ENCODE measurements around the gene DRD4.

DNA sequence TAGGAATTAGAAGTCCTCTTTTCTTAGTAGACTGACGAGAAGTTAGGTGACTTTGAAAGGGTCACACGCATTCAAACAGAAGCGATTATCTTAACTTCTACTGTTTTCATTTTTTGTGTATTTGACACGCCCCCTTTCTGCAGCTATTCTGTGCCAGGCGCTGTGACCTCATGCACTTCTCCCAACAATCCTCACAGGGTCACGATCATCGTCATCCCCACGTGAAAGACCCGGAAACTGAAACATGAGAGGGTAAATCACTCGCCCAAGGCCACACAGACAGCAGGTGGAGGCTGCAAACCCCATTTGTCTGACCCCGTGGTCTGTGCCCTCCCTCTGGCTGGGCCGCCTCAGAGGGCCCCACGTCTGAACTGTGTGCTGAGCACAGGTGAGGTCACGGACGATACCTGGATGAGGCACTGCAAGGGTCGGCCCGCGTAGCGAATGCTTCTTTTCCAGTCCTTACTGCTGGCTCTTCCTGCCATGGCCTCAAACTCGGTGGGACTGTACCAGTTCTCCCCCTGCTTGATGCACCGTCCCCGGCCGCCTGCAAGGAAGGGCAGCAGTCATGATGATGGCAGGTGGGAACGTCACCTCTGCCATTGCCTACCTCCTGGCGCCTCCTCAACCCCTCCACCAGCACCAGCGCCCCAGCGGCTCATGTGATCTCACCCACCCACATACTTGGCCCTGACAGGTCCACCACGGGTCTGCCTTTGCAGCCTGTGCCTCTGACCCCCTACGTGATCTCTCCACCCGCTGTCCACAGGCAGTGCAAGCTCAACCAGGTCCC is 49.6 kb downstream of the DRD4 start:
- TF ChIP-seq NFYB (IDR thresholded peaks at IDR 0.05; ENCODE audit: extremely low read depth, insufficient read length) (no peak), HOXB6 (CRISPR knock-in tag; IDR thresholded peaks at IDR 0.05; ENCODE audit: borderline replicate concordance) (no peak), MYC (IDR thresholded peaks at IDR 0.05; ENCODE audit: low read depth, low read length) (no peak), MYC (CRISPR knock-in tag; IDR thresholded peaks at IDR 0.05; ENCODE audit: borderline replicate concordance, low read depth) (no peak), KDM1A (IDR thresholded peaks at IDR 0.05) (no peak), PYGO2 (tag; IDR thresholded peaks at IDR 0.05) (no peak), CHD2 (IDR thresholded peaks at IDR 0.05; ENCODE audit: low read depth, low read length) (no peak), BHLHE40 (IDR thresholded peaks at IDR 0.05; ENCODE audit: low read length) (no peak), ETV6 (IDR thresholded peaks at IDR 0.05; ENCODE audit: borderline replicate concordance in 1 of 2, low read depth in 2 of 2, low read length in 1 of 2) (no peak), ETV6 (CRISPR knock-in tag; IDR thresholded peaks at IDR 0.05; ENCODE audit: borderline replicate concordance) (no peak), HNRNPUL1 (IDR thresholded peaks at IDR 0.05; ENCODE audit: low read length) (no peak), HNRNPLL (IDR thresholded peaks at IDR 0.05; ENCODE audit: low read depth, low read length, poor library complexity, severe bottlenecking) (no peak), SP1 (CRISPR knock-in tag; IDR thresholded peaks at IDR 0.05) (no peak)
- TF ChIP-seq, protein P1, sequence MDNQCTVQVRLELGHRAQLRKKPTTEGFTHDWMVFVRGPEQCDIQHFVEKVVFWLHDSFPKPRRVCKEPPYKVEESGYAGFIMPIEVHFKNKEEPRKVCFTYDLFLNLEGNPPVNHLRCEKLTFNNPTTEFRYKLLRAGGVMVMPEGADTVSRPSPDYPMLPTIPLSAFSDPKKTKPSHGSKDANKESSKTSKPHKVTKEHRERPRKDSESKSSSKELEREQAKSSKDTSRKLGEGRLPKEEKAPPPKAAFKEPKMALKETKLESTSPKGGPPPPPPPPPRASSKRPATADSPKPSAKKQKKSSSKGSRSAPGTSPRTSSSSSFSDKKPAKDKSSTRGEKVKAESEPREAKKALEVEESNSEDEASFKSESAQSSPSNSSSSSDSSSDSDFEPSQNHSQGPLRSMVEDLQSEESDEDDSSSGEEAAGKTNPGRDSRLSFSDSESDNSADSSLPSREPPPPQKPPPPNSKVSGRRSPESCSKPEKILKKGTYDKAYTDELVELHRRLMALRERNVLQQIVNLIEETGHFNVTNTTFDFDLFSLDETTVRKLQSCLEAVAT (IDR thresholded peaks at IDR 0.05) = no peak
- TF ChIP-seq, protein P2, sequence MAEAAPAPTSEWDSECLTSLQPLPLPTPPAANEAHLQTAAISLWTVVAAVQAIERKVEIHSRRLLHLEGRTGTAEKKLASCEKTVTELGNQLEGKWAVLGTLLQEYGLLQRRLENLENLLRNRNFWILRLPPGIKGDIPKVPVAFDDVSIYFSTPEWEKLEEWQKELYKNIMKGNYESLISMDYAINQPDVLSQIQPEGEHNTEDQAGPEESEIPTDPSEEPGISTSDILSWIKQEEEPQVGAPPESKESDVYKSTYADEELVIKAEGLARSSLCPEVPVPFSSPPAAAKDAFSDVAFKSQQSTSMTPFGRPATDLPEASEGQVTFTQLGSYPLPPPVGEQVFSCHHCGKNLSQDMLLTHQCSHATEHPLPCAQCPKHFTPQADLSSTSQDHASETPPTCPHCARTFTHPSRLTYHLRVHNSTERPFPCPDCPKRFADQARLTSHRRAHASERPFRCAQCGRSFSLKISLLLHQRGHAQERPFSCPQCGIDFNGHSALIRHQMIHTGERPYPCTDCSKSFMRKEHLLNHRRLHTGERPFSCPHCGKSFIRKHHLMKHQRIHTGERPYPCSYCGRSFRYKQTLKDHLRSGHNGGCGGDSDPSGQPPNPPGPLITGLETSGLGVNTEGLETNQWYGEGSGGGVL (CRISPR knock-in tag; IDR thresholded peaks at IDR 0.05) = no peak
